Fibroblast of pulmonary artery (primary cell): ENCODE data around the gene HRH1.

Experiments
- DNase-seq: peaks from one replicate; pipeline ENCODE4 v3.0.0-alpha.2; 2010; ENCODE audit warnings: low read depth
- H3K4me3 ChIP-seq: replicated peaks from 2 replicates; pipeline ENCODE4 v1.5.1; 2011; ENCODE audit warnings: low read depth, mild to moderate bottlenecking, control low read depth, low read length, moderate library complexity
- TF ChIP-seq, protein P1 (sequence below): IDR thresholded peaks from 2 replicates; pipeline ENCODE4 v1.5.1; 2011; ENCODE audit warnings: mild to moderate bottlenecking, control low read depth, low read length, inconsistent platforms; ENCODE audit errors: missing control alignments

The HRH1 gene

DNA sequence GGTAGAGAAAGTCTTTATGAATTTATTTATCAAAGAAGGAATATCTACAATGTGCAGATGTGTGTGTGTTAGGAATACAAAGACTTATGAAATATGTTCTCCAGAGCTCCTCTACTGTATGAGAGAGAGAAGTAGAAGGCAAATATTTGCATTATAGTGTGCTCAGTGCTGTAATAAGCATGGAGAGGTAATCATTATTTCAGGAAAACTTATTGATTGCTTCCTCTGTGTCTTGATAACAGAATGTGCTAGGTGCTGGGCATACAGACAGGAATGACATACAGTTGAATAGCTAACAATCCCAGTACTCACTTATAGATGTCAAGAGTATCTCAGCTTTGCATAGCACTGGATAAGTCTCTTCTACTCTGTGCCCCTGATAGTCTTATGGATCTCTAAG is 148.2 kb downstream of the HRH1 start:
- DNase-seq: no peak
- TF ChIP-seq, protein P1, sequence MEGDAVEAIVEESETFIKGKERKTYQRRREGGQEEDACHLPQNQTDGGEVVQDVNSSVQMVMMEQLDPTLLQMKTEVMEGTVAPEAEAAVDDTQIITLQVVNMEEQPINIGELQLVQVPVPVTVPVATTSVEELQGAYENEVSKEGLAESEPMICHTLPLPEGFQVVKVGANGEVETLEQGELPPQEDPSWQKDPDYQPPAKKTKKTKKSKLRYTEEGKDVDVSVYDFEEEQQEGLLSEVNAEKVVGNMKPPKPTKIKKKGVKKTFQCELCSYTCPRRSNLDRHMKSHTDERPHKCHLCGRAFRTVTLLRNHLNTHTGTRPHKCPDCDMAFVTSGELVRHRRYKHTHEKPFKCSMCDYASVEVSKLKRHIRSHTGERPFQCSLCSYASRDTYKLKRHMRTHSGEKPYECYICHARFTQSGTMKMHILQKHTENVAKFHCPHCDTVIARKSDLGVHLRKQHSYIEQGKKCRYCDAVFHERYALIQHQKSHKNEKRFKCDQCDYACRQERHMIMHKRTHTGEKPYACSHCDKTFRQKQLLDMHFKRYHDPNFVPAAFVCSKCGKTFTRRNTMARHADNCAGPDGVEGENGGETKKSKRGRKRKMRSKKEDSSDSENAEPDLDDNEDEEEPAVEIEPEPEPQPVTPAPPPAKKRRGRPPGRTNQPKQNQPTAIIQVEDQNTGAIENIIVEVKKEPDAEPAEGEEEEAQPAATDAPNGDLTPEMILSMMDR: no peak
- no peak overlapping the region for H3K4me3 ChIP-seq

GRCh38 chr3:11304175-11304574 is 149.9 kb downstream of the HRH1 start:
- no peak overlapping the region for H3K4me3 ChIP-seq
- TF ChIP-seq, protein P1: no peak
- DNase-seq: no peak

- TF ChIP-seq, protein P1: no peak
- peak; percentile 26 for DNase-seq
Observed at GRCh38 chr3:11305509-11305908, 151.2 kb downstream of the HRH1 start.

DNA sequence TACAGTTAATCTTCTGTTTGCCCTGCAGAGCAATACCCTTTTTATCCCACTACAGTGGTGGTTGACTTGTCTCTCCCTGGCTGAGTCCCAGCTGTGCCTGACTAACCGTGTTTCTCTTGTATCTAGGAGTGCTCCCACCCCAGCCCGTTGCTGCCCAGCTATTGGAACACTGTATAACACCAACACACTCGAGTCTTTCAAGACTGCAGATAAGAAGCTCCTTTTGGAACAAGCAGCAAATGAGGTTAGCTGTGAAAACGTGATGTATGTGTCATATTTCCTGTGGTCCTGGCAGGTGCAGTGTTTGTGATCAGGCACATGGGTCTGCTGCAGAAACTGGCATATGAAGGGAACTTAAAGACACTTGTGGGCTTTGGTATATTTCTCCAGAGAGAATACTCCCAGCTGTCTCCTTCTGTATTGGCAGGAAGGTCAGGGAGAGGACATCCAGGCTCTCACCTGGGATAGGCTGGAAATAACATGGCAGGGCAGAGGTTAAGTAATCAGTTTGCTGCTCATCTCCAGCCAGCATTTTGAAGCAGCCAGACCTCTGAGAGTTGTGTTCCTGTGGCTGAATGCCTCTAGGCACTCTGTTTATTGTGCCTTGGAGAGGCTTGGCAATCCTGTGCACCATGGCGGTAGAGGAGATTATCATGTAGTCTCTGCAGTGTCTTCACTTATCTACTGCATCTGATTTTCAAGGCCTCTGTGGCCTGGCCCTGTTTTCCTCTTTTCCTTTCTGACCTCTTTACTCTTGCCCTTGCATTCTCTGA is 152.7 kb downstream of the HRH1 start:
- DNase-seq: peak; percentile 58
- TF ChIP-seq, protein P1: no peak
- no peak overlapping the region for H3K4me3 ChIP-seq

More at GRCh38 chr3:11305509-11305908, 151.2 kb downstream of the HRH1 start:
- no peak overlapping the region for H3K4me3 ChIP-seq

DNA sequence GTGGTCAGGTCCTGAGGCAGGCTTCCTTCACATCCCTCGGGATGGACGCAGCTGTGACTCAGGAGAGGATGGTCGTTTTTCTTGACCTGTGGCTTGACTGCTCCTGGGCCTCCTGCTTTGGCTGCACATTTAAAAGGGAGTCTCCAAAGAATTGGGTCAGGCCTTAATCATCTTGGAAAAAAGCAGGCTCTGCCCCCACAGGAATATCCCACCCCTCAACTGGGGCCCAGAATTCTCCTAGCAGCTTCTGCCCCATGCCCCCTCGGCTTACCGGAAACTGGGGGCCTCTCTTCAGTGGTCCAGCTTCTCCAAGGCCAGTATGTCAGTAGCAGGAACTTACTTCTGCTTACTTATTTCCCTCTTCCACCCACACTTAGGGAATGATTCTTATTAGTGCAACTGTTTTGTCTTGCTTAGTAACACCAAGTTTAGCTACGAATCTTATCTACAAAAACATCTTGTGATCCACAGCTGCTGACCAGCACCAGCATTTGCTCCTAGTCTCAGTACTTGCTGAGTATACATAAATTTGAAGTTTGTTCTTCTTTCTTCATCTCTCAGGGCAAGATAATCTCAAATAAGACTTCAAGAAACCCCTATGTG is 153.6 kb downstream of the HRH1 start:
- H3K4me3 ChIP-seq: no peak overlapping the region
- TF ChIP-seq, protein P1: no peak
- DNase-seq: no peak

DNA sequence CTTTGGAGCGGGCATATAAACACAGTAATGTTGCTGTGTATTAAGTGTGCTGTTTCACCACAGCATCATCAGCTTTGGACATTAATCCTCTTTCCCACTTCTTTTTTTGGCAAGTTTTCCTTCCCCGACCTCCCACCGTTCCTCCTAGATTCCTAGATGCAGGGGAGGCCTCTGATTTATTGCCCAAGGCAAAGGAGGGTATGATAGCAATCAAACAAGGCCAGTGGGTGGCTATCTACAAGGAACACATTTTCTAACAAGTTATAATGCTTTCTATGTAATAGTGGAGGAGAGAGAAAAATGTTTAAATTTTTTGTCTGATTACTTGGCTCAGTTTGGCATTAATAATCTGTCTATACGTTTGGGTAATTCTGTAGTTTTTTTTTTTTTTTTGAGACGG is 156.0 kb downstream of the HRH1 start:
- H3K4me3 ChIP-seq: no peak overlapping the region
- no peak for DNase-seq
- TF ChIP-seq, protein P1: no peak
